Activated naive CD8-positive, alpha-beta T cell treated with anti-CD3 and anti-CD28 coated beads, Interleukin-2, amount 10 ng/mL, durations not matched to agents 7 days and 5 days (primary cell): ENCODE results near the gene NR5A2. TPM values are rescaled to one million over a fixed set of nuclear protein-coding genes. Genes with fewer than 3 reads are reported as not detected.

Experiments used
- ATAC-seq: fragments of 150-1000 bp; cut with Tn5 transposase; one replicate; pipeline ENCODE4 v1.10.0; 2021; ENCODE audit warnings: low read depth, moderate library complexity
- POLR2A ChIA-PET: fragments of 350-600 bp; sonication (Branson Sonifier 250); formaldehyde crosslinking; loops from one replicate; lab custom pipeline; 2021; ENCODE audit warnings: antibody characterized with exemption; lab: Charles Lee
- DNase-seq: peaks from one replicate; pipeline ENCODE4 v3.0.0; 2021
- H3K27ac Mint-ChIP-seq: one replicate; pipeline ENCODE4 v1.8.0; 2022; ENCODE audit warnings: mild to moderate bottlenecking, mixed read lengths
- H3K27me3 Mint-ChIP-seq: one replicate; pipeline ENCODE4 v1.8.0; 2022; ENCODE audit warnings: mild to moderate bottlenecking, moderate library complexity, mixed read lengths
- H3K36me3 Mint-ChIP-seq: one replicate; pipeline ENCODE4 v1.8.0; 2021; ENCODE audit warnings: mild to moderate bottlenecking, mixed read lengths
- H3K4me1 Mint-ChIP-seq: one replicate; pipeline ENCODE4 v1.8.0; 2021; ENCODE audit warnings: mixed read lengths
- H3K4me3 Mint-ChIP-seq: one replicate; pipeline ENCODE4 v1.8.0; 2022; ENCODE audit warnings: mild to moderate bottlenecking, moderate library complexity, mixed read lengths
- H3K9me3 Mint-ChIP-seq: one replicate; pipeline ENCODE4 v1.8.0; 2021; ENCODE audit warnings: mixed read lengths
- total RNA-seq, 2 experiments: library from RNA; stranded (reverse); gene quantifications; one replicate each; pipeline ENCODE4 v1.2.3, GENCODE V29; 2021

Gene NR5A2
- total RNA-seq, 2 experiments from 2014 or later: not detected

- DNase-seq (no peak), ATAC-seq (no peak)
- POLR2A ChIA-PET: no interaction called here
- Mint-ChIP-seq H3K27me3 (peaks cover 4% of the 10 kb centered on the region), H3K4me1 (peaks cover 22% of the 10 kb centered on the region), H3K36me3 (no peaks in the 10 kb centered on the region), H3K4me3 (no peak overlapping the region), H3K27ac (no peak overlapping the region), H3K9me3 (no peaks in the 10 kb centered on the region)
Observed at GRCh38 chr1:200130552-200130951, 103.0 kb downstream of the NR5A2 start.

GRCh38 chr1:200131551-200132125 lies 104.1 kb downstream of the NR5A2 start:
- H3K4me3 Mint-ChIP-seq: no peak overlapping the region
- no peaks in the 10 kb centered on the region for H3K36me3 Mint-ChIP-seq
- DNase-seq (no peak), ATAC-seq (no peak)
- no peak overlapping the region for H3K27ac Mint-ChIP-seq
- peaks cover 22% of the 10 kb centered on the region for H3K4me1 Mint-ChIP-seq
- H3K9me3 Mint-ChIP-seq: no peaks in the 10 kb centered on the region
- peaks cover 2% of the 10 kb centered on the region for H3K27me3 Mint-ChIP-seq
- POLR2A ChIA-PET: no interaction called here

GRCh38 chr1:200133123-200133522 lies 105.6 kb downstream of the NR5A2 start:
- no peaks in the 10 kb centered on the region for H3K36me3 Mint-ChIP-seq
- DNase-seq (no peak), ATAC-seq (no peak)
- H3K9me3 Mint-ChIP-seq: no peaks in the 10 kb centered on the region
- peaks cover 2% of the 10 kb centered on the region for H3K27me3 Mint-ChIP-seq
- H3K27ac Mint-ChIP-seq: no peak overlapping the region
- peaks cover 22% of the 10 kb centered on the region for H3K4me1 Mint-ChIP-seq
- POLR2A ChIA-PET: no interaction called here
- no peak overlapping the region for H3K4me3 Mint-ChIP-seq

GRCh38 chr1:200134116-200134515 lies 106.6 kb downstream of the NR5A2 start:
- peaks cover 2% of the 10 kb centered on the region for H3K27me3 Mint-ChIP-seq
- ATAC-seq (no peak), DNase-seq (no peak)
- H3K27ac Mint-ChIP-seq: no peak overlapping the region
- H3K4me3 Mint-ChIP-seq: no peak overlapping the region
- no peaks in the 10 kb centered on the region for H3K36me3 Mint-ChIP-seq
- POLR2A ChIA-PET: no interaction called here
- no peaks in the 10 kb centered on the region for H3K9me3 Mint-ChIP-seq
- H3K4me1 Mint-ChIP-seq: peaks cover 19% of the 10 kb centered on the region

- Mint-ChIP-seq H3K9me3 (no peaks in the 10 kb centered on the region), H3K27ac (no peak overlapping the region), H3K27me3 (peaks cover 2% of the 10 kb centered on the region), H3K36me3 (no peaks in the 10 kb centered on the region), H3K4me1 (peaks cover 4% of the 10 kb centered on the region), H3K4me3 (no peak overlapping the region)
- no peak for ATAC-seq
- POLR2A ChIA-PET: no interaction called here
- DNase-seq: no peak
Observed at GRCh38 chr1:200136384-200136783, 108.9 kb downstream of the NR5A2 start.

DNA sequence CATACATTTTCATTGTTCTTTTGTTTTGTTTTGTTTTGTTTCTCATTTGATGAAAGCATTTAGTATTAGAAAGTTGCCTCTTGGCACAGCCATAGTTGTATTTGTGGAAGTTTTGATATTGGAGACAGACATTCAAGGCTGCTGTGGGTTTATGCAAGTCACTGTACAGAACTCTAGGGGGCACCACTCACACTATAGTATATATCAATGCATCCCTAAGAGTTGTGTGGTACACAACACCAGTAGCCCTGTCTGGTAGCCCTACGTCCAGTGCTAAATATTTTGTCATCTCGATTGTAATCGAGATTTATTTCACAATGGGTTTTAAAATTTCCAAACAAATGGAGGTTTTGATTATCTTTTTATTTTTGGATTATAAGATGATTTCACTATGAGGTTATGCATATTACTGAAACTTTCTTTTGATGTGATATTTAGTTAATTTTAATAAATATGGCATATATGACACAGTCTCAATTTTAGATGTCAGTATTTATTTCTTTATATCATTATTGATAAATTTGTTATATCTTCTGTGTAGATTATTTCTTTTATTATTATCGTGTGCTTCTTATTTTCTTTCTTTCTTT lies 112.2 kb downstream of the NR5A2 start:
- DNase-seq (no peak), ATAC-seq (peak; percentile 72)
- Mint-ChIP-seq H3K4me1 (no peaks in the 10 kb centered on the region), H3K36me3 (no peaks in the 10 kb centered on the region), H3K27me3 (no peaks in the 10 kb centered on the region), H3K27ac (no peak overlapping the region), H3K4me3 (no peak overlapping the region), H3K9me3 (no peaks in the 10 kb centered on the region)
- POLR2A ChIA-PET: no interaction called here

DNA sequence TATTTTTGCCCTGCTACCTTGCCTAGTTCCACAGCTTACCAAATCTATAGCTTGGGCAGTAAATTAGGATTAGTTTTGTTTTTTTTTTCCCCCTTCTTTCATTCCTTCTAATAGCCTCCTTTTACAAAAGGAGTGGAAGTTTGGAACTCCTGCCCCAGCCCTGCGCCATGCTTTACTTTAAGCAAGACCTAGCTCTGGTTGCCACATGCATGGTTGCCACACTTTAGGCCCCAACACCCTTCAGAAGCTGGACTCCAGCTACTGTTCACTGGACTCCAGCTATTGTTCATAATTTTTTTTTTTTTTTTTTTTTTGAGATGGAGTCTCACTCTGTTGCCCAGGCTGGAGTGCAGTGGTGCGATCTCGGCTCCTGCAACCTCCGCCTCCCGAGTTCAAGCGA lies 115.8 kb downstream of the NR5A2 start:
- H3K9me3 Mint-ChIP-seq: no peaks in the 10 kb centered on the region
- POLR2A ChIA-PET: interaction anchor here (0.7 kb wide), 1 partner anchor 409 kb away, joined by 3 read pairs; no protein-coding TSS in a partner anchor
- DNase-seq (no peak), ATAC-seq (no peak)
- no peak overlapping the region for H3K4me3 Mint-ChIP-seq
- no peaks in the 10 kb centered on the region for H3K36me3 Mint-ChIP-seq
- H3K27ac Mint-ChIP-seq: no peak overlapping the region
- H3K4me1 Mint-ChIP-seq: peaks cover 2% of the 10 kb centered on the region
- H3K27me3 Mint-ChIP-seq: no peaks in the 10 kb centered on the region

- ATAC-seq (no peak), DNase-seq (no peak)
- H3K4me1 Mint-ChIP-seq: peaks cover 3% of the 10 kb centered on the region
- no peak overlapping the region for H3K27ac Mint-ChIP-seq
- H3K36me3 Mint-ChIP-seq: no peaks in the 10 kb centered on the region
- no peak overlapping the region for H3K4me3 Mint-ChIP-seq
- H3K9me3 Mint-ChIP-seq: no peaks in the 10 kb centered on the region
- POLR2A ChIA-PET: no interaction called here
- no peaks in the 10 kb centered on the region for H3K27me3 Mint-ChIP-seq
Observed at GRCh38 chr1:200146100-200146499, 118.6 kb downstream of the NR5A2 start.

DNA sequence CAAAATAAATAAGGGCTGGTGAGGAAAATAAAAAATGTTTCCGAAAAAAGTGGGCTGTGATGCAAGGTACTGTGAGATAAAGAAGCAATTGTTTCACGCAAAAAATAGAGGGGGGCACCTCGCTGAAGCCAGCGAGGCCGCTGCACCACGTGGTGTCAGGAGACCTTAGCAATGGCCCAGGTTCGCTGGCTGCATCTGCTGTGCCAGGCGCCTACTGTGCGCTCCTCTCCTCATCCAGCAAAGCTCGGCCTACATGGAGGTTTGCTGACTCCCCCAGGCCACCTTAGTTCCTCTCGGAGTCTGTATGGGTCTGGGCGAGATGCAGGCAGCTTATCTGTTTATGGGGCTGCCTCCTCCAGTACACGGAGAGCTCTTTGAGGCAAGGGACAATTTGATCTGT lies 119.6 kb downstream of the NR5A2 start:
- Mint-ChIP-seq H3K27me3 (no peaks in the 10 kb centered on the region), H3K4me1 (peaks cover 5% of the 10 kb centered on the region), H3K9me3 (no peaks in the 10 kb centered on the region), H3K36me3 (no peaks in the 10 kb centered on the region), H3K4me3 (no peak overlapping the region), H3K27ac (no peak overlapping the region)
- DNase-seq (no peak), ATAC-seq (no peak)
- POLR2A ChIA-PET: no interaction called here

DNA sequence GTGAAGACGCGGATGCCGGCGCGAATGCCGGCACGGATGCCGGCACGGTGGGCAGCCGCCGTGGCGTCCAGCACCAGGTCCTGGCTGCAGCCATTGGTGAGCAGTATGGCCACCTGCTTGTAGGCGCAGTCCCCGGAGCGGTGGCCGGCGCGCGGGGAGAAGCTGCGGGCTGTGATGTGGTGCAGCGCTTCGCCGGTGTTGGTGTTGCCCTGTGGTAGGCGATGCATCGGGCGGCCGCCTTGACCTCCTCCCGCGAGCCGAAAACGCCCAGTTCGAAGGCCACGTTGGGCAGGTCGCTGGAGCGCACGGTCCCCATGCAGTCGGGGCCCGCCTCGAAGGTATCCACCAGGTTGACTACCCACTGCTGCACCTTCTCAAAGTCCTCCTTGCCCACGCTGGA lies 120.2 kb downstream of the NR5A2 start:
- DNase-seq (no peak), ATAC-seq (no peak)
- Mint-ChIP-seq H3K9me3 (no peaks in the 10 kb centered on the region), H3K36me3 (no peaks in the 10 kb centered on the region), H3K4me3 (no peak overlapping the region), H3K4me1 (peaks cover 6% of the 10 kb centered on the region), H3K27me3 (no peaks in the 10 kb centered on the region), H3K27ac (no peak overlapping the region)
- POLR2A ChIA-PET: no interaction called here

DNA sequence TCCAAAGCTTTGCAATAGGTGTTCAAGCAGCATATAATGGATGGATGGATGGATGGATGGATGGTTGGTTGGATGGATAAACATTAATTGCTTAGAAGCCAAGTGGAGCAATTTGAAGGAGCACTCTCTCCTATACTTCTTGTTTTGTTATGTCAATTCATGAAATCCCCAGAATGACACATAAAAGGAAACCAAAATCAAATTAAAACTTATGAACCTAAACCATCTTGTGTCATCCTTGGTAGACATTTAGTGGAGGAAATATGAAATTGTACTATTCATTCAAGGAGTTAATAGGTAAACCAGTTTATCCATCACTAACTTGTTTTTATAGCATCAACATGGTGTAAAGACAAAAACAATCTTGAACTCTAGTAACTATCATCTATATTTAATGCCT lies 122.5 kb downstream of the NR5A2 start:
- peaks cover 4% of the 10 kb centered on the region for H3K36me3 Mint-ChIP-seq
- H3K4me3 Mint-ChIP-seq: no peak overlapping the region
- no peak overlapping the region for H3K27ac Mint-ChIP-seq
- no peaks in the 10 kb centered on the region for H3K27me3 Mint-ChIP-seq
- POLR2A ChIA-PET: no interaction called here
- peaks cover 24% of the 10 kb centered on the region for H3K4me1 Mint-ChIP-seq
- no peak for DNase-seq
- peaks cover 1% of the 10 kb centered on the region for H3K9me3 Mint-ChIP-seq
- ATAC-seq: no peak

- POLR2A ChIA-PET: no interaction called here
- H3K36me3 Mint-ChIP-seq: peaks cover 4% of the 10 kb centered on the region
- no peak for DNase-seq
- H3K27me3 Mint-ChIP-seq: no peaks in the 10 kb centered on the region
- no peak overlapping the region for H3K4me3 Mint-ChIP-seq
- H3K4me1 Mint-ChIP-seq: peaks cover 25% of the 10 kb centered on the region
- H3K9me3 Mint-ChIP-seq: peaks cover 1% of the 10 kb centered on the region
- ATAC-seq: no peak
- no peak overlapping the region for H3K27ac Mint-ChIP-seq
Observed at GRCh38 chr1:200150721-200151120, 123.2 kb downstream of the NR5A2 start.

DNA sequence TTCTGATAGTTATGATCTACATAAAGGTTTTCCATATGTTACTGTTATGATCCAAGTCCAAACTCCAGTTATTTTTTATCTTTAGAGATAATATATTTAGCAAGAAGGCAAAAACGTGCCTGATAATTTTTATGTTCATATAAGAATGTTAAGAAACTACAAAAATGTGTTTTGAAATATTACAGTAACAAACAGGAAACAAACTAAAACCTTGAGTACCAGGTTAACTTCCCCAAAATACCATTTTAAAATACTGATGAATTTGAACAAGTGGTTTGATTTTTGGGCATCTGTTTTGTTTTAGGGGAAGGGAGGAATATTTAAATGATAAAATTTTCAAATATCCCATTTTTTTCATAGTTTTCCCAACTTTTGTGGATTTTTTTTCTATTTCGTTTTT lies 124.8 kb downstream of the NR5A2 start:
- Mint-ChIP-seq H3K4me1 (peaks cover 29% of the 10 kb centered on the region), H3K36me3 (peaks cover 4% of the 10 kb centered on the region), H3K27me3 (no peaks in the 10 kb centered on the region), H3K4me3 (no peak overlapping the region), H3K27ac (no peak overlapping the region), H3K9me3 (peaks cover 1% of the 10 kb centered on the region)
- no peak for DNase-seq
- no peak for ATAC-seq
- POLR2A ChIA-PET: no interaction called here

GRCh38 chr1:200153277-200154055 lies 126.0 kb downstream of the NR5A2 start:
- Mint-ChIP-seq H3K27ac (peak overlapping the region; percentile 61), H3K4me1 (peaks cover 29% of the 10 kb centered on the region), H3K9me3 (peaks cover 1% of the 10 kb centered on the region), H3K27me3 (no peaks in the 10 kb centered on the region), H3K4me3 (peak overlapping the region; percentile 46), H3K36me3 (peaks cover 4% of the 10 kb centered on the region)
- POLR2A ChIA-PET: no interaction called here
- no peak for DNase-seq
- ATAC-seq: no peak
